Prostate gland (tissue), 2 donors: ENCODE measurements around the gene ITPR1. TPM values are rescaled to one million over a fixed set of nuclear protein-coding genes. Genes with fewer than 3 reads are reported as not detected.

Source experiments
- DNase-seq: peaks from one replicate; pipeline ENCODE4 v3.0.0-alpha.2; 2019; ENCODE audit warnings: low spot score
- H3K27ac ChIP-seq, 2 donors: fragments of 200-600 bp; sonication (generic); 2 replicates each; pipeline ENCODE4 v1.5.1; 2017 to 2019
- H3K27me3 ChIP-seq: fragments of 200-600 bp; sonication (generic); replicated peaks from 2 replicates; pipeline ENCODE4 v1.5.1; 2019; ENCODE audit not compliant: insufficient read depth
- H3K36me3 ChIP-seq, 2 donors: fragments of 200-600 bp; sonication (generic); 1 replicate in 1 of 2; 2 replicates in 1 of 2; pipeline versions ENCODE4 v1.5.1 to v1.8.1; 2017 to 2019
- H3K4me1 ChIP-seq: fragments of 200-600 bp; sonication (generic); replicated peaks from 2 replicates; pipeline ENCODE4 v1.5.1; 2019
- H3K4me3 ChIP-seq, 2 donors: fragments of 200-600 bp; sonication (generic); 2 replicates each; pipeline ENCODE4 v1.5.1; 2017 to 2019
- H3K9me3 ChIP-seq: fragments of 200-600 bp; sonication (generic); 2 replicates; pipeline ENCODE4 v1.5.1; 2017
- CTCF ChIP-seq, 4 experiments: fragments of 200-600 bp in 2 of 4; fragments of 450-650 bp in 2 of 4; sonication (generic) in 2 of 4; IDR thresholded peaks; 1 replicate in 3 of 4; 2 replicates in 1 of 4; pipeline ENCODE4 v1.5.1; 2016 to 2019; ENCODE audit warnings: antibody characterized with exemption in 4 of 4, mild to moderate bottlenecking in 2 of 4, moderate library complexity in 2 of 4
- POLR2A ChIP-seq: fragments of 450-650 bp; IDR thresholded peaks from one replicate; pipeline ENCODE4 v1.6.1; 2016; ENCODE audit warnings: antibody characterized with exemption, mild to moderate bottlenecking
- POLR2AphosphoS5 ChIP-seq: sonication (generic); formaldehyde crosslinking; IDR thresholded peaks from one replicate; pipeline ENCODE4 v1.6.1; 2017; ENCODE audit warnings: antibody characterized with exemption
- WGBS: methylation state at CpG from one replicate; pipeline ENCODE4 v1.1.5; 2018; 5-methylcytosine and 5-hydroxymethylcytosine counted together
- intact Hi-C: fragments of 100-400 bp; cut with DNase I; formaldehyde crosslinking; loops from one replicate; pipeline ENCODE4 v1.14.2; 2022
- total RNA-seq, 2 donors: library from RNA; depleted of rRNA; stranded (reverse); fragments of >200 nt; gene quantifications; one replicate each; pipeline ENCODE4 v1.1.0, GENCODE V29; 2016

The ITPR1 gene
- total RNA-seq, 2 donors from 2014 or later: 80.0 to 126 TPM

DNA sequence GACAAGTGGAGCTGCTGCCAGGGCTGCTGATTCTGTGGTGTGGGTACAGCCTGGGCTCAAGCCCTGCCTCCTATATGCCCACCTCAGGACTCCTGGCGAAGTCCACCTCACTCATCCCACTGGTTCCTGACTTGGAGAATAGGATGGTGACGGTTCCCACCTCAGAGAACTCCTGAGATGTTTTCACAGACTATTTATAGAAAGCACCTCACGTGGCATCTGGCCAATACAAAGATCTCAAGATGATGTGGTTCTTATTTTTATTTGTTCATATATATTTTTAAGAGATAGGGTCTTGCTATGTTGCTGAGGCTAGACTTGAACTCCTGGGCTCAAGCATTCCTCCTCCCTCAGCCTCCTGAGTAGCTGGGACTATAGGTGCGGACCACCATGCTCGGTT is 249.2 kb downstream of the ITPR1 start:
- Histone ChIP-seq H3K36me3 (no peaks in the 10 kb centered on the region), H3K9me3 (no peaks in the 10 kb centered on the region), H3K27me3 (no peaks in the 10 kb centered on the region), H3K4me3 (no peak overlapping the region), H3K4me1 (peaks cover 11% of the 10 kb centered on the region), H3K27ac (peak overlapping the region; percentile 80)
- DNase-seq: no peak
- WGBS: 85% methylated on average over 5 of the region's 5 CpGs
- intact Hi-C loops: loop anchor here (10.0 kb wide), 1 partner anchor 242 kb away; no protein-coding TSS in a partner anchor
- no peak for TF ChIP-seq CTCF (IDR thresholded peaks at IDR 0.05)
- TF ChIP-seq POLR2A: no peak
- no peak for TF ChIP-seq POLR2AphosphoS5

DNA sequence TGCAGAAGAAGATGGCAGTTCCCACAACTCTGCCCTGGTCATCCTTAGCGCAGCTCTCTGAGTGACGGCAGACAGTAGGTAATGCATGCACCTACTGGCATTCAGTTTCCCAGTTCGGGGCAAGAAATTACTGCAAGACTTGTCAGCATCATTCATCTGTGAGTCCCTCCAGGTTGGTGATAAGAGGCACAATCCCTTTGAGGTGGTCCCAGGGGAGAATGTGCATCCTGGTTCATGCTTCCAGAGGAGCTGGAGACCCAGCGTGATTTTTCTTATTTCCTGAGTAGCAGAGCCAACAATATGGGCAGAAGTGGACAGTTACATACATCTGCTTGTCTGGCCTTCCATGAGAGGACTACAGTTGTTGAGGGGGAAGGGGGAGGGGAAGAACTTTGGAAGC is 250.2 kb downstream of the ITPR1 start:
- intact Hi-C loops: loop anchor here (10.0 kb wide), 1 partner anchor 241 kb away; no protein-coding TSS in a partner anchor
- TF ChIP-seq POLR2A: no peak
- TF ChIP-seq CTCF (IDR thresholded peaks at IDR 0.05): no peak
- no peak for TF ChIP-seq POLR2AphosphoS5
- no peaks in the 10 kb centered on the region for H3K36me3 ChIP-seq
- H3K4me3 ChIP-seq: no peak overlapping the region
- no peak for DNase-seq
- no peak overlapping the region for H3K27ac ChIP-seq
- 96% methylated on average over 4 of the region's 4 CpGs for WGBS
- no peaks in the 10 kb centered on the region for H3K9me3 ChIP-seq
- no peaks in the 10 kb centered on the region for H3K27me3 ChIP-seq
- H3K4me1 ChIP-seq: peaks cover 11% of the 10 kb centered on the region

DNA sequence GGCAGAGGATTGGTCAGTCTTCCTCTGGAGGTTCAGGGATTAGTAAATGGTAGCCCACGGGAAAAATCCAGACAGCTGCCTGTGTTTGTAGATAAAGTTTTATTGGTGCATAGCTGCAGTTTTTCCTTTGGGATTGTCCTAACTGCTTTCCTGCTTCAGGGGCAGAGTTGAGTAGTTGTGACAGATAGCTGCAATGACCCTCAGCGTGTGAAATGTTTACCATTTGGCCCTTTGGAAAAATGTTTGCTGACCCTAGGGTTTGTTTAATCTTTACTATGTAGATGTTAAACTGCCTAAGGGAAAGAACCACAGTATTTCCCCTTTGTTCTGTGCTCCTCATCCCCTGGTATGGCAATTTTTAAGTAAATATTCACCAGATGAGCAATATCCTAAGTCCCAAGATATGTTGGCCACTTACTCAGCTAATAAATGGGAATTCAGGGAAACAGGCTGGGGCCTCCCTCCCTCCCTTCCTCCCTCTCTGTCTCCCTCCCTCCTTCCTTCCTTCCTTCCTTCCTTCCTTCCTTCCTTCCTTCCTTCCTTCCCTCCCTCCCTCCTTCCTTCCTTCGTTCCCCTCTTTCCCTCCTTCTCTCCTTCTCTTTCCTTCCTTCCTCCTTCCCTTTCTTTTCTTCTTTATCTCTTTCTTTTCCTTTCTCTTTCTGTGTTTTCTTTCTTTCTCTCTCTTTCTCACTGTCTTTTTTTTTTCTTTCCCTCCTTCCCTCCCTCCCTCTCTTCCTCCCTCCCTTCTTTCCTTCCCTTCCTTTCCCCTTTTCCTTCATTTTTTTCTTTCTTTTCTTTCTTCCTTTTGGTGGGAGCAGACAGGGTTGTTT is 251.5 kb downstream of the ITPR1 start:
- WGBS: 77% methylated on average over 3 of the region's 3 CpGs
- no peak for DNase-seq
- peaks cover 11% of the 10 kb centered on the region for H3K4me1 ChIP-seq
- TF ChIP-seq POLR2AphosphoS5 (no peak), POLR2A (no peak), CTCF (IDR thresholded peaks at IDR 0.05) (no peak)
- H3K9me3 ChIP-seq: no peaks in the 10 kb centered on the region
- no peak overlapping the region for H3K4me3 ChIP-seq
- no peak overlapping the region for H3K27ac ChIP-seq
- no peaks in the 10 kb centered on the region for H3K36me3 ChIP-seq
- intact Hi-C loops: loop anchor here (10.0 kb wide), 1 partner anchor 240 kb away; no protein-coding TSS in a partner anchor
- no peaks in the 10 kb centered on the region for H3K27me3 ChIP-seq

DNA sequence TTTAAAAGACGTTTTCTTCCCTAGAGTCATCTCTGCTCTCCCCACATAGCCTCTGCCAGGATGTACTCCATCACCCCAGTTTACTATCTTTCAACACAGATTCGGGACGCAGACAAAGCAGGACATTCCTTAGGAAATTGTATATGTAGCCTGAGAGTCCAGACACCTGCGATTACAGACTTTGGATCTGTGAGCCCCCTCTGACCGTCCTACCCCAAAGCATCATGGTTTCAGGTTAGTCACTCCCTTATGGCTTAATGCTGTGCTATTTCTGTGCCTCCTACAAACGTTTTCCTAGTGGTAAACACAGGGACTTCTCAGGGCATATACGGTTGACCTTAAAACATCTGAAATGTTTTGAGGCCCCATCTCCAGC is 252.1 kb downstream of the ITPR1 start:
- DNase-seq: no peak
- H3K9me3 ChIP-seq: no peaks in the 10 kb centered on the region
- 64% methylated on average over 7 of the region's 7 CpGs for WGBS
- H3K27me3 ChIP-seq: no peaks in the 10 kb centered on the region
- intact Hi-C loops: loop anchor here (10.0 kb wide), 1 partner anchor 240 kb away; no protein-coding TSS in a partner anchor
- peaks cover 11% of the 10 kb centered on the region for H3K4me1 ChIP-seq
- no peak overlapping the region for H3K27ac ChIP-seq
- TF ChIP-seq POLR2A: no peak
- no peak for TF ChIP-seq CTCF (IDR thresholded peaks at IDR 0.05)
- no peak for TF ChIP-seq POLR2AphosphoS5
- H3K4me3 ChIP-seq: no peak overlapping the region
- H3K36me3 ChIP-seq: no peaks in the 10 kb centered on the region
